ENCODE measurements around the gene PTPRN2.

Gene PTPRN2

DNA sequence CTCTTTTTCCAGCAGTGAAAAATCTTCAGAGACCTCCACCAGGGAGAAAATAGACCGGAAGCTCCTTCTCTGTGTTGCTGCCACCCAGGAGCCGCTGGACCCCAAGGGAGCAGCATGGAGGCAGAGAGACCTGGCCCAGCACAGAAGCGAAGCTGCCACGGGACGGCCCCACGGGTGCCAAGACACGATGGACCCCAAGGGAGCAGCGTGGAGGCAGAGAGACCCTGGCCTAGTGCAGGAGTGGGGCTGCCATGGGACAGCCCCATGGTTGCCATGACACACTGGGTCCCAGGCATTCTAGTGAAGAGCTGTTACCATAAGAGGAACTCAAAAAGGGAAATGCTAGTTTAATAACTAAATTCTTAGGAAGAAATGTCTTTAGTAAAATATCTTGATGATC is 186.3 kb downstream of the PTPRN2 start:
- DNase-seq (ENCODE audit: low read depth in 3 of 3) = no peak

DNA sequence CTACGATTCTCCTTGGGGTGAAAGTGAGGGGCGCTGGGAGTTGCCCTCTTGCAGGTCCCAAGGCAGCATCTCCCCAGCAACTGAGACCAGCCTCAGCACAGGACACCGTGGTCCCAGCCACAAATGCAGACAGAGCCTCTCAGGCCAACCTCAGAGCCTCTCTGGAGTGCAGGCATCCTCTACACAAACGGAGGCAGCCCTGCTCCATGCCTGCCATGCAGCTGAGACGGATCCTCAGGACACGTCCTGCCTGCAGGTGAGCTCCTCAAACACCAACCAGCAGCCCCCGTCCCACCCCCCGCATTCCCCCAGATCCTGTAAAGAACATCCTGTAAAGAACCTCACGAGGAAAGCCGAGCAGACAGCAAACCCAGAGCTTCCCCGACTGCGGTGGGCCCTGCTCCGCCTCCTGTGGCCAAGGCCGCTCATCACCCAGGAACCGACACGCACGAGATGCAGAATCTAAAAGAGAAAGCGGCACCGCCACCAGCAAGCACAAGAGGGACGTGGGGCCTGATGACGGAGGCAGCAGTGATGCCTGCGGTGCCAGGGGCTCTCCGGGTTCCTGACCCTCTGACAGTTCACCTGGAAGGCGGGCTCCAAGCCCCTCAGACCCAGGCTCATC is 186.9 kb downstream of the PTPRN2 start:
- no peak for DNase-seq (ENCODE audit: low read depth in 3 of 3)

DNA sequence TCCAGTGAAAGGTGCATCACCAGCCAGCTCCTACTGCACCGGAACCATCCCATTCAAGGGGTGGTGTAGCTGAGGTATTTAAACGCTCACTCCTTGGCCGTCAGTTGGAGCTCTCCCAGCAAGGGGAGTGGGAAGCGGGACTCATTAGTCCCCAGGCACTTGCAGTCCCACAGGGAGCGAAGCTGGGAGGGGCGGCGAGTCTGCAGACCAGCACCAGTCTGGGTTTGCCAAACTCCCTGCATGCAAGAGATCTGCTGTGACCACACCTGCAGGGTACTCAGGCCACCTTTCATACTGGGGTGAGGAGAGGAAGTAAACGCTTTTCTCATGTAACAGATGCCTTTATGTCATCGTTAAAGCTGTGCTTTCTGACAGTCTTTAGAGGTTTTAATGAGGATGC is 187.9 kb downstream of the PTPRN2 start:
- DNase-seq (ENCODE audit: low read depth in 3 of 3) = no peak

DNA sequence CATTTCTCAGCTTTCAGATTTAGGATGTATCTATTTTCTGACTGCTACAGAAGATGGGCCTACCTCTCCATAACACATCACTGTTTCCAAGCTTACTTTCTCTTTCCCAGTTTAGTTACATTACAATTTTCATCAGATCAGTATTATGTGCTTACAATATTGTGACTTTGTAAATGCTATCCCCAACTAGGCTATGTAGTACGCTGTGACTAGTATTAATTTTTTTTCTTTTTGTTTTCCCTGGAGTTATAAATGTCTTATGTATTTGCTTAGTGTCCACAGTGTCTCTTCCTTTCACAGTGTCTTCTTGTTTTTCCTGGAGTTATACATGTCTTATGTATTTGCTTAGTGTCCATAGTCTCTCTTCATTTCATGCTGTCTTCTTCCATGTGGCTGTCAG is 188.9 kb downstream of the PTPRN2 start:
- DNase-seq (ENCODE audit: low read depth in 3 of 3) = no peak

DNA sequence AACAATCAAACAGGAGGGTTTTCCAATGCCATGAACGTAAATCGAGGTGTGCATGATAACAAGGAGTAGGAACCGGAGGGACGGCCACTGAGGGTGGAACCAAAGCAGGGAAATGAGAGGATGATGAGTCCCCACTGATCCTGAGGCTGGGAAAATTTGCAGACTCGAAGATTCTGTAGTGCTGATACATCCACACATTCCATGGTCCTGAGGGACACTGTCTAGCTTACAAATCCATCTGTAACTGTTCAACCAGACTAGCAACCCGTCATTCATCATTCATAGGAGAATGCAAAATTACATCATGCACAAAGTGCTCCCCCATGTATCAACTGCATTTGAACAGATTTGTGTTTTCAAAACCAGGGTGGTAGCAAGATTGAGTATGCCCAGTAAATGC is 189.7 kb downstream of the PTPRN2 start:
- DNase-seq (ENCODE audit: low read depth in 3 of 3) = no peak

DNA sequence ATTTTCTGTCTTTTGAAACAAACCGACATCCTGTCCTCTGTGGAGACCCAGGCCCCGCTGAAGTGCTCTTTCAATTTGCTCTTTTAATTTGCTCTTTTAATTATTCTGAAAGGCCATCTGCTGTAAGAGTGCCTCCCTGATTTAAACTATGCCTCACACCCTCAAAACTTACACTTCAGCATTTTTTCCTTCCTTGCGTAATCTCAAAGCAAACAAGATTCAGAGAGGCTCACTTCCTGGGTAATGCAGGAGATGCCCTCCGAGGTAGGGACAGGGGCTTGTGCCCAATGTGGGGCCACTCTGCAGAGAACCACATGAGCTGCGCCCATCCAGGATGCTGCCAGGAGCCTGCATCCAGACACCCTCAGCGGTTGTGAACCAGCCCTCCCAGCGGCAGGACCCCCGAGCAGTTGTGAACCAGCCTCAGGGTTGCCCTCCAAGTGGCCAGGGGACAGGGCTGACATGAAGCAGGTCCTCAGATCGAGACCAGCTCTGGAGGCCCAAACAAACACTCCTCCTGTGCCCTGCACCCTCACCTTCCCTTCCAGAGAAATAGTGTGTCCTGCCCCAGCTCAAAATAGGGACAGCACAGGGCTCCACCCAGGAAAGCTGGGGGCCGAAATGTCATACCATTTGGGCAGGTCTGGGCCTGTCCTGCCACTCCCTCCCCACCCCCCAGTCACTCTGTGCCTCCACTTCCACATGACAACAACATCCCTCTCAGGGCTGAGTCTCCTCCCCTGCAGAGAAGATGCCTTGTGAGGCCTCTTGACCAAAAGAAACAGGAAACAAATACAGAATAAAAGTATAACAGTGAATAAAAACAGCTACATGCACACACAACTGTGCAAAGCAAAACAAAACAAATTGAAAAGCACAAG is 190.4 kb downstream of the PTPRN2 start:
- DNase-seq (ENCODE audit: low read depth in 3 of 3) = no peak

DNA sequence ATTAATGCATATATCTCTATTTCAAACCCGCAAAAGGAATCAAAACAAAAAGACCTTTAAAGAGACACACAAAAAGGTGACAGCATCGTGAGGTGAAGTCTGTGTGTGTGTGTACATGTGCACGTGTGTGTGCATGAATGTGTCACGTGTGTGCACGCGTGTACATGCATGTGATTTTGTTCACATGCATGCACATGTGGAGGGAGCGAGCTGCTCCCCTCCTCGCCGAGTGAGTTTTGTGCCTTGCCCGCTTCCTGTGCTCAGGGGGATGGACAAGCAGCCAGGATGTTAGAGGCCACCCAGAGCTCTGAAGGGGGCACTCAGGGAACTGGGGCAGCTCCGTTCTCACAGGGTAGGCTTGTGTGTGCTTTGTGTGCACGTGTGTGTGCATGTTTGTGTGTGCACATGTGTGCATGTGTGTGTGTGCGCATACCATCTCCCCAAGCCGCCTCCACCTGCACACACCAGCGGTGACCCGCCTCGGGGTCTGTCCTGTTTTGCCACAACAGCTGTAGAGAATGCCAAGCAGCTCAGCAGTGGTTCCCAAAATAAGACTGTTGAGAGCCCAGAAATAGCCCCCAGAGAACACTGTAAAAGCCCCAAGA is 191.2 kb downstream of the PTPRN2 start:
- DNase-seq (ENCODE audit: low read depth in 3 of 3) = no peak

DNA sequence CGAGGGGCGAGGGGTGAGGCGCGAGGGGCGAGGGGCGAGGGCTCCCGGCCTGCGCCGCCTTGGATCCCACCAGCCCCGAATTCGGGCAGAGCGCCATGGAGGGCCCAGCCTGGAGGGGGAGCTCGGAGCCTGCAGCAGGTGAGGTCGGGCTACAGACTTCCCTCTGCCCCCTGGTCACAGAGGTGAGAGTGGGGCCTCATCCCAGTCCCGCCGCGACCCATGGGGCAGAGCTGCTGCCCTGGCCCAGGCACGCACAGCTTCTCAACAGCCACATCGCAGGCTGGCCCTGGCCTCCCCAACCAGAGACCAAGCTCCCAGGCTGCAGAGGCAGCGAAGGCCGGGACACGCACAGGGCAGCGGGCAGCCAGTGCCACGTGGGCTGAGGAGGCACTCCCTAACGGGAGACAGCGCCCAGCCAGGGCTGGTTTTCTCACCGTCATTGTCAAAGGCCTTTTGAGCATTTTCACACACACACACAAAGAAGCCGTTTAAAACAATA is 191.8 kb downstream of the PTPRN2 start:
- DNase-seq (ENCODE audit: low read depth in 3 of 3) = no peak

DNA sequence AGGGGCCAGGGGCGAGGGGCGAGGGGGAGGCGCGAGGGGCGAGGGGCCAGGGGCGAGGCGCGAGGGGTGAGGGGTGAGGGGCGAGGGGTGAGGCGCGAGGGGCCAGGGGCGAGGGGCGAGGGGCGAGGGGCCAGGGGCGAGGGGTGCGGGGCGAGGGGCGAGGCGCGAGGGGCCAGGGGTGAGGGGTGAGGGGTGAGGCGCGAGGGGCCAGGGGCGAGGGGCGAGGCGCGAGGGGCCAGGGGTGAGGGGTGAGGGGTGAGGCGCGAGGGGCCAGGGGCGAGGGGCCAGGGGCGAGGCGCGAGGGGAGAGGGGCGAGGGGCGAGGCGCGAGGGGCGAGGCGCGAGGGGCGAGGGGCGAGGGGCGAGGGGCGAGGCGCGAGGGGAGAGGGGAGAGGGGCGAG is 192.3 kb downstream of the PTPRN2 start:
- no peak for DNase-seq (ENCODE audit: low read depth in 3 of 3)

DNA sequence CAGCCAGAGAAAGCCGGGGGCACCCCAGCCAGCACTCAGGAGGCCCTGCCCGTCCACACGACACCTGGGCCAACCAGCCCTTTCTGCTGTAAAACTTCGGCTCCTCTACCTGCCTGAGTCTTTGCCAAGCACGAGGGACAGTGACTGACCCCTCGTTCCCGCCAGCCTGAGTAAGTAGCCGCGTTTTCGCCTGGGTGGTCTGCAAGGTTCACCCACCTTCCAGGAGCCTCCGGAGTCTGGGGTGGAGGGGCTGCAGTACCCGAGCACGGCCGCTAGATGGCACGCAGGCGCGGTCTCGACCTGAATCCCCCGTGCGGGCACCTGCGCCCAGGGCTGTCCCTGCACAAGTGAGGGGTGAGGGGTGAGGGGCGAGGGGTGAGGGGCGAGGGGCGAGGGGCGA is 192.7 kb downstream of the PTPRN2 start:
- DNase-seq (ENCODE audit: low read depth in 3 of 3) = peak in 2 of 3 donors; percentile 12 to 32

DNA sequence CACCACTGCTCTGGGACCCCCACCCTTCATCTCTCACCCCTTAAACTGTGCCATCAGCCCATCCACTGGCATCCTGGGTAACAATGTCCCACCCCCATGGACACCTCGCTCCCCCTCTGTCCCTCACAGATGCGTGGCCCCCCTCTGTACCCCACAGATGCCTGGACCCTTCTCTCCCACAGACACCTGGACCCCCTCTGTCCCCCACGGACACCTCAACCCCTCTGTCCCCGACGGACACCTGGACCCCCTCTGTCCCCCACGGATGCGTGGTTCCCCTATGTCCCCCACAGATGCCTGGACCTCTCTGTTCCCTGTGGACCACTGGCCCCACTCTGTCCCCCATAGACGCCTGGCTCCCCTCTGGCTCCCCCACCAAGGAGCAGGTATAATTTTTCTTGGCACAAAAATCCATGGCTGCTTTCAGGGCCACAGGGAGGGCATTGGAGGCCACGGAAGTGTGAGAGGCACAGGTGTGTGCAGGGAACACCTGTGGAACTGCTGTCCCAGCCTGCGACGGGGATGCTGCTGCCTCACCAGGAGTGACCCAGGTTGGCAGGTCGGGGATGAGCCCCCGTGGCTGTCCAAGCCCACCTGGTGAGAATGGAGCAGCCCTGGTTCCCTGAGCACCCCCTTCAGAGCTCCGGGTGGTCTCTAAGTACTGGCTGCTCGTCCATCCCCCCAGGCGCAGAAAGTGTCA is 193.5 kb downstream of the PTPRN2 start:
- no peak for DNase-seq (ENCODE audit: low read depth in 3 of 3)

DNA sequence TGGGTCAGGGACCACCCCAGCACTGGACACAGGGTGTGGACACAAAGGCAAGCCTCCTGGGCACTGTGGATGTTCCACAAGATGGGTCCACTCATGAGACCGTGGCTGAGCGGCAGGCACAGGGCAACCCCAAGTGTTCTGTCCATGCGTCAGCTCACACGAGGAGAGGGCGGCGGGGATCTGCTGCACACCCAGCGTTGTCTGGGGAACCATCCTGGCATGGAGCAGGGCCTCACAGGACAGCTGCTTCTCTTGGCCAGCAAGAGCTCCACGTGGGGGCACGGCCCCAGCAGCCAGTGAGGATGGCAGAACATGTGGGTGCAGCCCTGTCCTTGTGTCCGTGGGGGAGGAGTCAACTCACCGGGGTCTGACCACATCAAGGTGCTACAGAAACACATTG is 195.4 kb downstream of the PTPRN2 start:
- DNase-seq (ENCODE audit: low read depth in 3 of 3) = no peak

DNA sequence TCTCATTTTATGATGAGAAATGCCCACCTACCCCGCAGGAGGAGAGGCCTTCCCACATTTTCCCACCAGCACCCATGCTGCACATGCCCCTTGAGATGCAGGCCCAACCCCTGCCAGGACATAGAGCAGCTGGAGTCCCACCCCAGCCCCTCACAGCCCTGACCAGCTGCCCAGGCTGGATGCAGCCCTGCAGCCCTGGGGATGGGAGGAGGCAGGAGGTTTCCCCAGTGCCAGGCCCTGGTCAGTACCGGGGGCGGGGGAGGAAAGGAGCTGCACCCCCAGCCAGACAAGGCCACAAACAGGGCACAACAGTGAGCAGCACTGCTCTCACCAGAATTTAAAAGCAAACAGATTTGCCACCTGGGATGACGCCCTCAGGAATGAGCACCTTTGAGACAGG is 196.1 kb downstream of the PTPRN2 start:
- DNase-seq (ENCODE audit: low read depth in 3 of 3) = no peak

DNA sequence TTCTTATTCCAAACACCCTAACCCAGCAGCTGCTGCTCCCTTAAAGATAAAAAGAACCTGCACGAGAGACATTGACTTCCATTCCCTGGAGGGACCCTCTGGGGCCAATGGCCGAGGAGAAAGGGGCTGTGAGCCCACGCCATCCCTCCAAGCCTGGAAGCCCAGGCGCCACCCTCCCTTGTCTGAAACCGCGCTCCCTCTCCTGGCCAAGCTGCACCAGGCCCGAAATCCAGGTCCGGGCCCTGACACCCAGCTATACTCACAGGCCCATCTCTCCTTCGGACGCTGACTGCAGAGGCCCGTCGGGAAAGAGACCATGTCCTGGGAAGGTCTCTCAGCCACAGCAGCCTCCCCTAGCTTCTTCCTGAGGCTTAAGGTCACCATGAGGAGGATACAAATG is 196.5 kb downstream of the PTPRN2 start:
- no peak for DNase-seq (ENCODE audit: low read depth in 3 of 3)

DNA sequence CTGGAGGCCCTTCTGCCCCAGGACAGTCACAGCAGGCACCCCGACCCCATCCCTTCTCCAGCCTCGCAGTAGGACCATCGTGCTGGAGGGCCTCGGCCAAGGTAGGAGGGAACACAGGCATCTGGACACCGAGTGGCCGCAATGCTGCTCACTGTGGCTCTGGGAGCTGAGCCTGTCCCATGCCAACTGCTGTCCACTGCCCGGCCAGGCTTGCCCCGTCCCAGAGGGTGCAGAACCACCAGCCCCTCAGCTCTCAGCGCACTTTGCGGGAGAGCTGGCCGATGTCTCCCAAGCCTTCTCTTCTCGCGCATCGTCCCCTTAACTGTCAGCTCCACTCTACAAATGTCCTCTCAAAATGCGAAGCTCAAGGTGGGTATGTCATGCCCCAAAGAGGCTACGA is 197.2 kb downstream of the PTPRN2 start:
- no peak for DNase-seq (ENCODE audit: low read depth in 3 of 3)

DNA sequence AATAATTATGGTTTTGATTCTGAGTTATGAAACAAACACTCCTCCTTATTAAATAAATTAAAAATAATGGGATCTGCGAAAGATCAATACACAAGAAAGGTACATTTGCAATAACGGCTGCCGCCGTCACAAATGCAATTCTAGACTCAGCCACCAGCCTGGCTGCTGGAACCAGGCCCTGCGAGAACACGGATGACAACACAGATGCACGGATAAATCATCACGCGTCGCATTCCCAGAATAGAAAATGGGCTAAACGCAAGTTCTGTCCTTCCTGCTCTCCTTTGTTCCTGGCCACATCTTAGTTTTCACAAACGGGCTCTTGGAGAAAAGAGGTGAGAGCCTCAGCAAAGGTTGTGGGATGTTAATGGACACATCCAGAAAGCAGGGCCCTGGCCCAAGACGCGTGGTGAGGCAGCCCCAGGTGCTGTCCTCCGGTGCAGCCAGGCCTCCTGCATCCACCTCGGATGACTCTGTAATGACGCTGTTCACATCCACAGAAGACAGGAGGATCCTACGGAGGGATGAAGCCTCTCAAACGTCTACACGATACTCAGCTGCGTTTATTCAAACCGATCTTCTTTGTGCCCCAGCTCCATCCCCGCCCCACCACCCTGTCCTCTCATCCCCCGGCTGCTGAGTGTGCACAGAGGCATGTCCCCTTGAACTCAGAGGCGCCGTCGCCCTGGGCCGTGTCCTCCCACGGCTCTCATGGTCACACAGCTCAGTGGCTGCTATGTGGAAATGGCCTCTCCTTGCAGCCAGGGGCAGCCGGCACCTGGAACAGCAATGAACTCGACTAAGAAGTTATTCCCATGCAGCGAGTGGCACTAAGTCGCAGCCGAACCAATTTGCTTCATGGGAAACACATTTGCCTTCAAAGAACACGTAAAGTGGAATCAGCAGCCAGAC is 197.9 kb downstream of the PTPRN2 start:
- no peak for DNase-seq (ENCODE audit: low read depth in 3 of 3)

DNA sequence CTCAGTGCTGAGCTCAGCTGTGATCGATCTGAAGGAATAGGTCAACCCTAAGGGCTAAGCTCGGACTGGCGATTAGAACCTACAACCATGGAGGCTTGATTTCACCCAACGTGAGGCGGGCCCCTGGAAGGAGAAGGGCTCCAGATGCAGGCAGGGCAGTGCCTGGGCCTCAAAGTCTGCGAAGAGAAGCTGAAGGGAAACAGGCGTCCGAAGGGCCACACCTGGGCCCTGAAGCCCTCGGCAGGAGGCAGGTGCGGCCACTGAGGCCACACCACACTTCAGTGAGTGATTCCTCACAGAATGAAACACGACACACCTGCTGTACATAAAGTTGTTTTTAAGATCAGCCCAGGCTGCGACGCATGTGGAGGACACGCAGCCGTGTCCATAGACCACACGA is 198.7 kb downstream of the PTPRN2 start:
- DNase-seq (ENCODE audit: low read depth in 3 of 3) = no peak

DNA sequence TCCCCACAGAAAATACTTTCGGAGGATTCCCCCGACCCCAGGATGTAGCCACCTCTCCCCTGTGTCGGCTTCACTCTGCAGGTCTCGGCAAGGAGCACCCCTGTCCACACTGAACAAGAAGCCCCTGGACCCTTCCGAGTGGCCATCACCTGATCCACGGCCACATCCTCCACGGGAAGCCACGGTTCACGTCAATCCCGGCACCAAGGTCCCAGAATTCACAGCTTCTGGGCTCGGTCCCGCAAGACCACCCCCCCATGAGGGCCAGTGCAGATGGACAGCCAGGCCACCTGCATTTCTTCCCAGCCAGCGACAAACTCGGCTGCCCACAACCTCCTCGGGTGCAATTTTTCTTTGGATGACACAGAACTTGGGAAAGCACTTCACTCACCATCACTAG is 199.6 kb downstream of the PTPRN2 start:
- no peak for DNase-seq (ENCODE audit: low read depth in 3 of 3)

DNA sequence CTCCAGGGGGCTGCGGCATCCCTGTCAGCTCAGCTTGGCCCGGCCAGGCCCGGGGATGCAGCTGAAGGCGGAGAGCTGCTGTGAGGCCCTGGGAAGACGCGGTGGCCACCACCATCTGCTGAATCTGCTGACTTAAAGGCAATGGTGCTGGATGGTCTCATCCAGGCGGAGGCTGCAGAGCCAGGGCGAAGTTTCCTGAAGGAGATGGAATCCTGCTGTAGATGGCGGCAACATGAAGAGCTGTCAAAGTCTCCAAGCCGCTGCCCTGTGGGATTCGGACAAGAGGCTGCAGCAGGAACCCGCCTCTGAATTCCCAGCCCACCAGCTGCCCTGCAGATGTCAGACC is 200.1 kb downstream of the PTPRN2 start:
- no peak for DNase-seq (ENCODE audit: low read depth in 3 of 3)

DNA sequence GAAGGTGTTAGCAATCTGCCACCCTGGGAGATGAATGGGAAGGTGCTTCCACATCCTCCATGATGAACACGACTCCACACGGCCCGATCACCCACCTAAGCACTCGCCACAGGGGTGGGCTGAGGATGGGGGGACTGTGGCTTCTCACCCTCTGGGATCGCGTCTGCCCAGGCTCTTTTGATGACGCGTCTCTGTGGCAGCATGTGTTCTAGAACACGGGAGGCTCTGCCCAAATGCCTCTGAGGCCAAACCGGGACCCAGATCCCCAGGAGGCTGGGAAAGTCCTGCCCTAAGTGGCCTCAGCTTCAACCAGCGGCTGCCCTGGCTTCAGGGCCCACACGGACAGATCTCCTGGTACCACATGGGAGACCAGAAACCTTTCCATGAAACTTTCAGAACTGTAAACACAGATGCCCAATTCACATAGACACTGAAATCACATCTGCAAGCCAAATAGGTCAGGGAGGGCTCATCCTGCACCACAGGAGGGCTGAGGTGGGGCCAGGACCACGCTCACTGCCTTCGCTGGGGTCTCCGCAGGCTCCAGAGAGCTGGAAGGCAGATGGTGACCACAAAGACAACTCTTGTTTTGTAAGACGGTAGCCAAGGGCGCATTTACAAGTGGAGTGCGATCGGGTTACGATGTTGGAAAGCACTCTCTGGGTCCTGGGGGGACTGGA is 200.6 kb downstream of the PTPRN2 start:
- no peak for DNase-seq (ENCODE audit: low read depth in 3 of 3)

DNA sequence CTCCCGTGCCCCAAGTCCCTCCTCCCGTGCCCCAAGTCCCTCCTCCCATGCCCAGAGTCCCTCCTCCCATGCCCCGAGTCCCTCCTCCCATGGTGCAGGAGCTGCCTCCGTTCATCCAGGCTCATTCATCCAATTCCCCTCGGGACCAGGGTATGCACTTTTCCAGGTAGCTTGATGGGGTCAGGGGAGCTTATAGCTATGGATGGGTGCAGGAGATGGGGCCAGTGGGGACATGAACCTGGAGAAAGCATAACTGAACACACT is 201.3 kb downstream of the PTPRN2 start:
- DNase-seq (ENCODE audit: low read depth in 3 of 3) = no peak
